H1 (cell line): ENCODE results near the gene RANBP17. TPM values are rescaled to one million over a fixed set of nuclear protein-coding genes. Genes with fewer than 3 reads are reported as not detected.

Experiments used
- RFX5 ChIP-seq: IDR thresholded peaks from 2 replicates; pipeline ENCODE4 v1.6.1; 2011; ENCODE audit warnings: low read depth, low read length, improper control_type of control experiment, borderline replicate concordance
- polyA plus RNA-seq, 7 experiments: library from polyadenylated mRNA; depleted of rRNA in 3 of 7; stranded (reverse) in 5 of 7; unstranded in 2 of 7; fragments of >200 nt in 5 of 7; fragments of 200-250 nt in 2 of 7; gene quantifications; 1 replicate in 5 of 7; 2 replicates in 1 of 7; 4 replicates in 1 of 7; pipeline versions ENCODE4 v1.2.1 to v1.2.3, GENCODE V29; 2011 to 2013; ENCODE audit warnings: missing spikeins in 2 of 7, mixed read lengths in 2 of 7
- total RNA-seq: library from RNA; stranded (reverse); fragmentation: NEBNext Ultra II Directional; extraction: Animal tissue kit (Norgen Biotek cat#: 25700); gene quantifications from 2 replicates; pipeline ENCODE4 v1.2.1, GENCODE V29; 2021

RANBP17 gene
- total and polyA plus RNA-seq, 2 of the 8 experiments (the other 6 are each of a cell fraction or from before 2014, with no cell fraction given), result 8.6 to 21.3 TPM

DNA sequence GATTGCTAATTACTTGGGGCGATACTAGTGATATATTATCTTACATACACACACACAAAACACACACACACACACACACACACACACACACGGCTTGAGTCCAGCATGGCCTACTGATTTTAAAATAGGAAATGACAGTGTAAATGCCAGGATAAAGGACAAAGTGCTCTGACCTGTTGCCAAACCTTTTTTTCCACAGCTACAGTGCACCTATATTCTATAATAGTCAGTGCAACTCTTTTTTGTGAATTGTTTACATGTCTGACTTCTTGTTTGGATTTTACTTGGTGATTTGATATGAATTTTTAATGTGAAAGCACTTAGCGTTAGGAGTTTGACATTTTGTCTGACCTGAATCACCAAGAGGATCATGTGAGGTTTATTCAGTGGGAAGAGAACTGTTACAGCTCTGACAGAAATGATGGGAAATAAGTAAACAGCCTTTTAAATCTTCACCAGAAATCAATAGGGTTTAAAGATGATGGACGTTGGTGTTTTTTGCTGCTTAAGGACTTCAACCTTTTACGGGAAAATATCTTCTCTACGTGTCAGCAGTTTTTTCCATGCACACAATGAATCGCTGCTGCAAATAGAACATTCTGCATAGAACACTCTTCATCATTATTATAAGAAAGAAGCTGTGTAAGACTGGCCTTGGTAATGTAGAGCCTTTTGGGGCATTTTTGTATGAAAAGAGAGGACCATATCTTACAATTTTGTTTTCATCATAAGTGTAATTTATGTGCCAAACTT lies 218.5 kb downstream of the RANBP17 start (continued):
- TF ChIP-seq RFX5, result no peak
